HG02885 (cell line): ENCODE results near the gene CMTM8.
A peak's percentile ranks its signal among the peaks of the same experiment; 100 is the strongest.
"Not testable (repeated sequence)": the region's sequence is repeated elsewhere in the genome, so short reads cannot be mapped to it uniquely, and the experiment has no call there.

Experiments used
- ATAC-seq: cut with Tn5 transposase; IDR thresholded peaks from one replicate; pipeline ENCODE4 v1.9.1; 2021; ENCODE audit warnings: mild to moderate bottlenecking; ENCODE audit not compliant: unreplicated experiment, poor library complexity

The CMTM8 gene

GRCh38 chr3:32226875-32227500 is 11.5 kb upstream of the CMTM8 start:
- no peak for ATAC-seq

DNA sequence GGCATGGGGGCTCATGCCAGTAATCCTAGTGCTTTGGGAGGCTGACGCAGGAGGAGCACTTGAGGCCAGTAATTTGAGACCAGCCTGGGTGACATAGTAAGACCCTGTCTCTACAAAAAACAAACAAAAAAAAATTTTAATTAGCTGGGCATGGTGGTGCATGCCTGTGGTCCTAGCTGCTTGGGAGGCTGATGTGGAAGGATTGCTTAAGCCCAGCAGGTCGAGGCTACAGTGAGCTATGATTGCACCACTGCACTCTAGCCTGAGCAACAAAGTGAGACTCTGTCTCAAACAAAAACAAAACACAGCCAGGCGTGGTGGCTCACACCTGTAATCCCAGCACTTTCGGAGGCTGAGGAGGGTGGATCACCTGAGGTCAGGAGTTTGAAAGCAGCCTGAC is 9.7 kb upstream of the CMTM8 start:
- not testable (repeated sequence) for ATAC-seq

DNA sequence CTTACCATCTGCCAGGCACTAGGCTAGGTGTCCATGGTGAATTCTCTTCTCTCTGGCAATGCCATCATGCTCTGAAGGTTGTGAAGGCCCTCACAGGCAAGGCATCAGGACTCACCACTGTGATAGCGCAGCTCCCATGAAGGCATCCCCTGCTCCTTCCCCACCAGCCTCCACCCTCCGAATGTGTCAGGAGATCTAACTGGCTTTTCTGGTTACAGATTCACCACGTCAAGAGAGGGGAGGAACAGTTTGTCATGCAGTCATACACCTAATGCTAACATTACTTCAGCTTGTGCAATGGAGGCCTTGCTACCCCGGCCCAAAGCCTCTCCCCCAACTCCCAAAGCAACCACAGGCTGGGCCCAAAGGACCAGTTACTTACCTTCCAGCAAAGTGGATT is 8.9 kb upstream of the CMTM8 start:
- ATAC-seq: no peak

DNA sequence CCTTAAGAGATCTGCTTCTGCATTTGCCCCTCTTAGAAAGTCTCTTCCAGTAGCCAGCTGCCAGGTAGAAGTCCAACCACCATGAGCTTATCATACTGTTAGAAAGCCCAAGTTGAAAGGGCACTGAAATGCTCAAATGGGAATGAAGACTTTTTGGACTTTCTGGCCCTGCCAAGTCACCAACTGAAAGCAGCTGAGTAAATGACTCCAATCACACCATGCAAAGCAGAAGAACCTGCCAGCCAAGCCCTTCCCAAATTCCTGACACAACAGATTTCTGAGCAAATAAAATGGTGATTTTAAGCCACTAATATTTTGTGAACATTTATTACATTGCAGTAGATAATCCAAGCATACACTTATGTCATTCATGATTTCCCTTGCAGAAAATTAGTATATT is 2.1 kb upstream of the CMTM8 start:
- no peak for ATAC-seq

- ATAC-seq: peak; percentile 18
Measured at GRCh38 chr3:32237670-32238452, 619 bp upstream of the CMTM8 start.

DNA sequence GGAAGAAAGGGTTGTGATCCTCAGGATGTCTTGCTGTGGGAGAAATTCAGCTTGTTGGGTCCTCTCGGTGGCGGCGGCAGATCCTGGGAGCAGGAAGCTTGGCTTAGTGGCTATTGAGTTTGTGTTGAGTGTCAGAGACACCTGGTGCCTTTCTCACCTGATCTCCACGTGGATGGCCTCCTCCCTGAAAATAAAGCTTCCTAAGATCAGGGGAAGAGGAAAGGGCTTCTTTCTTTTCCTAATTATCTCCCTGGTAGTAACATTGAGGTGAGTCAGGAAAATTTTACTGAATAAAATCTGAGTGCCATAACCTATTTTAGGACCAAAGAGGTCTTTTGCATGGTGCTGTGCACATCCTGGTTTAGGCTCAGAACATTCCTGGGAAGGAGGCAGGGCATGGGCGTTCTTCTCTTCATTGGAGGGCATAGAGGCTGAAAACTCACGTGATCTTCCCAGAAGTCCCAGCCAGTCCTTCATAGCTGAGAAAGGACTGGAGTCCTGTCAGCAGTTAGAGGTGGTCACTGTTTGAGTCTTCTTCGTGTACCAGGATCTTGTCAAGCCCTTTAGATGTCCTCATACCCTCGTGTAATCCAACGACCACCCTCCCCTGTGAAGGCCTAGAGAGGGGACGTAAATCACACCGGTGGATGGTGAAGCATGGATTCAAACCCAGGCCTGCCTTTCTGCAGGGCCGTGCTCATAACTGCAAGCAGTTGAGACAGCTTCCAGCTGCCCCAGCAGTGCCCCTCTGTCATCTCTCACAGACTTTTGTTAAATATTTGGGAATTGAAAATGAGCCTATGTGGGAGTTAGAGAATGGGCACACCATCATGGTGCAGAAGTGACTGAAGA is 1.1 kb downstream of the CMTM8 start:
- no peak for ATAC-seq

GRCh38 chr3:32240159-32240545 is 1.7 kb downstream of the CMTM8 start:
- peak; percentile 45 for ATAC-seq

- no peak for ATAC-seq
Measured at GRCh38 chr3:32241100-32241499, 2.6 kb downstream of the CMTM8 start.

DNA sequence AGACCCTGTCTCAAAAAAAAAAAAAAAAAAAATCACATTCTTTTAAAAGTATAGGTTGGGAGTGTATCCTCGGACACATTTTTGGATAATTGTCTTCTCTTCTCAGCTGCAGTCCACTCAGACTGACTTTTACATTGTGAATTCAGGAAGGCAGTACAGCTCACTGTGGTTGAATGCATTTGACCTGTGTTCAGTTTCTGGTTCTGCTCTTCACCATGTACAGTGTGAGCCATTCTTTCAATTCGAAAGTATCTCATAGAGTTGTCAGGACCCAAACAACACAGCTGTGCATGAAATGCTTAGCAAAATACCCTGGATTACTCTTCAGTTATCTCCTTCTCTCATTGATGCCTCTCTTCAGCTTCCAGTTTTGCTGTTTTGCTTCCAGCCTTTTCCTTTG is 5.0 kb downstream of the CMTM8 start:
- ATAC-seq: no peak

GRCh38 chr3:32245200-32245599 is 6.7 kb downstream of the CMTM8 start:
- ATAC-seq: no peak

GRCh38 chr3:32246079-32246675 is 7.7 kb downstream of the CMTM8 start:
- no peak for ATAC-seq

DNA sequence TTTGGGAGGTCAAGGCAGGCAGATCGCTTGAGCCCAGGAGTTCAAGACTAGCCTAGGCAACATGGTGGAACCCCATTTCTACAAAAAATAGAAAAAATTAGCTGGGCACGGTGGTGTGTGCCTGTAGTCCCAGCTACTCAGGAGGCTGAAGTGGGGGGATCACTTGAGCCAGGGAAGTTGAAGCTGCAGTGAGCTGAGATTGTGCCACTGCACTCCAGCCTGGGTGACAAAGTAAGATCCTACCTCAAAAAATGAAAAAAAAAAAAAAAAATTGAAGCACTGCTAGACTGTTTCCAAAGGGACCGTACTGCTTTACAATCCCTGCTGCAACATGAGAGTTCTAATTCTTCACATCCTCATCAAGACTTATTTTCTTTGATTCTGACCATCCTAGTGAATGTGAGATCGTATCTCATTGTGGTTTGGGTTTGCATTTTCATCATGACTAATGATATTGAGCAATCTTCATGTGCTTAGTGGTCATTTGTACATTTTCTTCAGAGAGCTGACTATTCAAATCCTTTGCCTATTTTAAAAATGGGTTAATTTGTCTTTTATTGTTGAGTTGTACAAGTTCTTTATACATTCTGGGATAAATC is 10.8 kb downstream of the CMTM8 start:
- no peak for ATAC-seq

- no peak for ATAC-seq
Measured at GRCh38 chr3:32254268-32254667, 15.8 kb downstream of the CMTM8 start.

- ATAC-seq: no peak
Measured at GRCh38 chr3:32255345-32255744, 16.9 kb downstream of the CMTM8 start.

GRCh38 chr3:32256206-32256605 is 17.7 kb downstream of the CMTM8 start:
- no peak for ATAC-seq

- ATAC-seq: no peak
Measured at GRCh38 chr3:32257042-32257441, 18.6 kb downstream of the CMTM8 start.

- no peak for ATAC-seq
Measured at GRCh38 chr3:32257641-32258438, 19.4 kb downstream of the CMTM8 start.

DNA sequence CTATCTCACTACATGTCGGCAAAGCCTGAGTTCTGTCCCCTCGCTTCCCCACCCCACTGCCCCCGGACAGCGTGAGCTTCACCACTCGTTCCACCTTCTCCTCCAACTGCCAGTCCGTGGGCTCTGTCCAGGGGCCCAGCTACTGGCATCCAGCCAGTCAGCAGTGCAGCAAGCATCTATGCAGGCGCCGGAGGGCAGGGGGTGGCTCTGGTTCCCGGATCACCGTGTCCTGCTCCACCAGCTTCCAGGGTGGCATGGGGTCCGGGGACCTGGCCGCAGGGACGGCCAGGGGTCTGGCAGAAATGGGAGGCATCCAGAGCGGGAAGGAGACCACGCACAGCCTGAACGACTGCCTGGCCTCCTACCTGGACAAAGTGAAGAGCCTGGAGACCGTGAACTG is 20.4 kb downstream of the CMTM8 start:
- ATAC-seq: no peak

DNA sequence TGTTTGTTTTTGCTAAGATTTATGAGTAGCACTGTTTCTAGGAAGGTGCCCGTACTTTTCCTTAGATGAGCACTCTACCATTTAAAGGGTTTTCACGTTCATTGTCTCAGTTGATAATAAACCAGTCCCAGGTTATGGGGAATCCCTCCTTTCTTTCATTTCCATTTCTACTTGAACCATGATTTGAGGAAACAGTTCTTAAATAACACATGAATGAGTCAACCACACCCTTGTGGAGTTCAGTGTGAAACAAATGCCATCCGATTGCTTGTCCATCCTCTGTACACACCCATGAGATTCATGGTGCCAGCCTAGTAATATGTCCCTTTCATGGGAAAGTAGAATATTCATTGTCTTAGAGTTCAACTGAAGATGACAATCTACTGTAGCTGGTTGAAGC is 23.1 kb downstream of the CMTM8 start:
- no peak for ATAC-seq

- no peak for ATAC-seq
Measured at GRCh38 chr3:32262201-32262600, 23.7 kb downstream of the CMTM8 start.
